Hematopoietic multipotent progenitor cell treated with erythropoietin and hydrocortisone succinate and interleukin-3 and kit ligand, for 8 days (in vitro differentiated cells): ENCODE data around the gene KRTAP2-3.
A peak's percentile ranks its signal among the peaks of the same experiment; 100 is the strongest.
"Not testable (repeated sequence)": the region's sequence is repeated elsewhere in the genome, so short reads cannot be mapped to it uniquely, and the experiment has no call there.

Source experiments
- DNase-seq: peaks from one replicate; pipeline ENCODE4 v3.0.0-alpha.2; 2015

Gene KRTAP2-3

GRCh38 chr17:41065829-41066624 lies 6.1 kb upstream of the KRTAP2-3 start, which contains the start of gene KRTAP2-4:
Gene KRTAP2-4, minus strand, starts transcription at chr17:41065879. Its CDS starts 34 bp downstream, at chr17:41065845.
- DNase-seq = peak; percentile 5

GRCh38 chr17:41065016-41065689 lies 5.2 kb upstream of the KRTAP2-3 start:
- not testable (repeated sequence) for DNase-seq

DNA sequence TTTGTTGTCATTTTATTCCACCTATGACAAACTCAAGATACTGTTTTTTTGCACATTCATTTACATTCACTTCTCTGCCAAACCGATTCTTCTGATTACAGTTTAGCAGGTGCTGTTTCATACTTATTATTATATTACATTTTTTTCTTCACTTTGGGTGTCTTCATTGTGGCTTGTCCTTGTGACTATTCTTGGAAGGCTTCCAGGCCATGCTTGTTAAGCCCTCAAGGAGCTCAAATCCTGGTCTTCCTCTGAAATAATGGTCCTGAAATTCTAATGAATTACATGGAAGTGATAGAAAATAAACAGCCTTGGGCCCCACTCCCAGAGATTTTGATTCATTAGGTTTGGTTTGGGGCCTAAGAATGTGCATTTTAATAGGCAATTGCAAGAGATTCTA lies 4.4 kb upstream of the KRTAP2-3 start:
- DNase-seq = no peak

DNA sequence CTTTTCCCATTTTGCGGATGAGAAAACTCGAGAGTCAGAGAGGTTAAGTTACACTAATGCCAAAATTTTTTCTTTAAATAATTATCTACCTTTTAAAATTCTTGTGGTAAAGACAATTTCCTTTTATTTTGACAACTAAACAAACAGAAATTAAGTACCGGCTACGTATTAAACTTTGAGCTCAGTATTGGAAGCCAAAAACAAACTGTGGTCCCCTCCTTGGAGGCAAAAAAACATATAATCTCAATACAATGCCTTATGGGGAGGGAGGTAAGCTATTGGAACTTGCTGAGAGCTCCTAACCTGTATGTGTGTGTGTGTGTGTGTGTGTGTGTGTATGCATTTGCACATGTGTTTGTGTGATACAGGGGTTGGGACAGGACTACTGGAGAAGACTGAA lies 3.5 kb upstream of the KRTAP2-3 start:
- DNase-seq = no peak

DNA sequence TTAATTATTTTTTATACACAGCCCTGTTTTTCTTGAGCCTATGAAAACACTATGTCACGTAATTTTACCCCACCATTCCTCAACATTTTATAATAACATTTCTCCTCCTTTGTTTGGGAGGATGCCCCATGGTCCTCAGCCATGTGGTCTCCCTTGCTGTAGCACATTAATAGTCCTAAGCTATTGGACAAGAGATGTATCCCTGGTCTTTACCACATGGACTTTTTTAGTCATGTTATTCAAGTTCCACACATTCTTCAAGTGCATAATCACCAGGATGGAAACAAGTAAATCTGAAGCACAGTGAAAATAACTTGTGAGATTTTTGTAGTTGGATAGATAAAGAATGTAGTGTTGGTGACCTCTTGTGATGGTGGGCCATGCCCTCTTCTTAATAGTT lies 2.0 kb upstream of the KRTAP2-3 start:
- no peak for DNase-seq

DNA sequence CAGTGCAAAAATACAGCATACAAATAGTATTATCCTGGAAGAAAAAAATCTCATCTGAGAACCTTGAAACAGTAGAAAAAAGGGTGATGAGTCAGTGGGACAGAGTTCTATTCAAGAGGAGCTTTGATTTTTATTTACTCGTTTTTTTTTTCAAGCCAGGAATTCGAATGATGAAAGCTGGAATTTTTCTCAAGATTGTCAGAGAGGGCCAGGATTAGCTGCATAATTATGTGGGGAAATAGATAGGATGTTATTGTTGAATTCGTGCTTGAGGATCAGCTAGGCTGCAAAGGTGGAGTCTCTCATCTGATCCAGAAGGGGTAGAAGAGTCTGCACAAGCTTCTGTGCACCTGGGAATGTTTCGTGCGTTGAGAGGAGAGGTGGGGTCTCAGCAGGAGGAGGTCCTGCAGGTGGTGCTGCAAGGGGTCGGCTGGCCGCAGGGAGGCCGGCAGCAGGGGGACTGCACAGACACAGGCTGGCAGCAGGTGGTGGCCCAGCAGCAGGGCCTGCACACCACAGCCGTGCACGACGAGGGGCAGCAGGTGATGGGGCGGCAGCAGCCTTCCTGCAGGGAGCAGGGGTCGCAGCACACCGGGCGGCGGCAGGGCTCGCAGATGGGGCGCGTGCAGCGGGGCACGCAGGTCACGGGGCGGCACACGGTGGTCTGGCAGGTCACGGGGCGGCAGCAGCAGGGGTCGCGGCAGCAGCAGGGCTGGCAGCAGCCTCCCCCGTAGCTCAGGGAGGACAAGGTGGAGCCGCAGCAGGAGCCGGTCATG lies 450 bp downstream of the KRTAP2-3 start:
- not testable (repeated sequence) for DNase-seq

DNA sequence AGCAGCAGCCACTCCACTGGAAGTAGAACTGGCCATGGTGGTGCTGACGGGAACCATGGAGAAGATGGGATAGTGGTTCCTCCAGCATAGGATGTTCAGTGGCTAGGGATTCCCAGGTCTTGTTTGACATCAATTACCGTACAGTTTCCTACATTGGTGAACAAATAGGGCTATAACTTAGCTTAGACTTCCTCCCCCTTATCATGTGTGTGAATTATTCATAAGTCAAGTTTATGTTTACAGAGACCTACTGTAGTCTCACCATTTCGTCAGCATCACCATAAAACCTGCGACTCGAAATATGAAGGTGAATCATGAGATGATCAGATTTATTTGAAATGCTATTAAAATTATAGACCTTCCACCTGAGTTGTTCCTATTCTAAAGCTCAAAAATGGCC lies 1.2 kb downstream of the KRTAP2-3 start:
- DNase-seq = no peak

GRCh38 chr17:41057547-41057946 lies 2.4 kb downstream of the KRTAP2-3 start:
- no peak for DNase-seq

DNA sequence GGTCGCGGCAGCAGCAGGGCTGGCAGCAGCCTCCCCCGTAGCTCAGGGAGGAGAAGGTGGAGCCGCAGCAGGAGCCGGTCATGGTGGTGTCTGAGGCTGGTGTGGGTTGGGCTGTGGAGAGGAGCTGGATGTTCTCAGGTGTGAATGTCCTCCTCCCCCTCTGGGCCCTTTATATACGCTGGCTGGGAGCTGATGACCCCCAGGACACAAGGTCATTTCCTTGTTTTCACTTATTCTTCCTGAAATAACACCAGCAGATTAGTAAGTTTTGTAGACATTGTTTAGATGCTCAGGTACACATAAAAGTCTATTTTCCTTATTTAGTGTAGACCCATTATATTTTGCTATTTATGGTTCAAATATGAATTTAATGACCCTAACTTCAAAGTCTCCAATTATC lies 4.8 kb downstream of the KRTAP2-3 start, which contains the start of gene KRTAP2-2:
Gene KRTAP2-2, minus strand, starts transcription at position 101 of the 400 bp plus-strand sequence. Its CDS starts 19 bp downstream, at position 82.
- DNase-seq = not testable (repeated sequence)

GRCh38 chr17:41054556-41054955 lies 5.4 kb downstream of the KRTAP2-3 start:
- not testable (repeated sequence) for DNase-seq

DNA sequence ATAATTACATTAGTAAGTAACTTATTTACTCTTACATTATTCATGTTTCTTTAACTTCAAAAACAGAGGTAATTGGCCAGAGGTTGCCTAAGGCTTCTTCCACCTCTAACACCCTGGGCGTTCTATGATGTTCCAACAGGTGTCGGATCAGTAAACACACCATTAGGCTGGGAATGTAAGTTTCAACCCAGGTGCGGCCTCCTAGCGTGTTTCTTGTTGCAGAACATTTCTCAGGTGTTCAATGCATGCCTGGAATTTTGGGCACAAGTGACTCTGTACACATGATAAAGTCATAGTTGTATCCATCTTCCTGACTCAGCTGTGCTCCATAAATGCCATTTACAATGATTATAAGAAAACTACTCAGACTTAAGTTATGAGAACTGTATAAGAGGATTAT lies 5.9 kb downstream of the KRTAP2-3 start:
- no peak for DNase-seq

- no peak for DNase-seq
Measured at GRCh38 chr17:41052566-41052965, 7.3 kb downstream of the KRTAP2-3 start.

GRCh38 chr17:41049110-41049509 lies 10.8 kb downstream of the KRTAP2-3 start:
- no peak for DNase-seq

- DNase-seq = no peak
Measured at GRCh38 chr17:41048441-41048840, 11.5 kb downstream of the KRTAP2-3 start.

DNA sequence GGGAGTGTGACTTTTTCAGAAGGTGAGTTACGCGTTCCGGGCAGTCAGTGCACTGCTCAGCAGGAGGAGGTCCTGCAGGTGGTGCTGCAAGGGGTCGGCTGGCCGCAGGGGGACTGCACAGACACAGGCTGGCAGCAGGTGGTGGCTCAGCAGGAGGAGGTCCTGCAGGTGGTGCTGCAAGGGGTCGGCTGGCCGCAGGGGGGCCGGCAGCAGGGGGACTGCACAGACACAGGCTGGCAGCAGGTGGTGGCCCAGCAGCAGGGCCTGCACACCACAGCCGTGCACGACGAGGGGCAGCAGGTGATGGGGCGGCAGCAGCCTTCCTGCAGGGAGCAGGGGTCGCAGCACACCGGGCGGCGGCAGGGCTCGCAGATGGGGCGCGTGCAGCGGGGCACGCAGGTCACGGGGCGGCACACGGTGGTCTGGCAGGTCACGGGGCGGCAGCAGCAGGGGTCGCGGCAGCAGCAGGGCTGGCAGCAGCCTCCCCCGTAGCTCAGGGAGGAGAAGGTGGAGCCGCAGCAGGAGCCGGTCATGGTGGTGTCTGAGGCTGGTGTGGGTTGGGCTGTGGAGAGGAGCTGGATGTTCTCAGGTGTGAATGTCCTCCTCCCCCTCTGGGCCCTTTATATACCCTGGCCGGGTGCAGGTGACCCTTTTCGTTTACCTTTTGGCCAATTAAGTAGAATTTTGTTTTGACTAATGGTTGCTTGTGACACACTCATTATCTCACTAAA lies 13.0 kb downstream of the KRTAP2-3 start, which contains the start of gene KRTAP2-1:
Gene KRTAP2-1, minus strand, starts transcription at position 582 of the 731 bp plus-strand sequence. Its CDS starts 49 bp downstream, at position 533.
- not testable (repeated sequence) for DNase-seq

DNA sequence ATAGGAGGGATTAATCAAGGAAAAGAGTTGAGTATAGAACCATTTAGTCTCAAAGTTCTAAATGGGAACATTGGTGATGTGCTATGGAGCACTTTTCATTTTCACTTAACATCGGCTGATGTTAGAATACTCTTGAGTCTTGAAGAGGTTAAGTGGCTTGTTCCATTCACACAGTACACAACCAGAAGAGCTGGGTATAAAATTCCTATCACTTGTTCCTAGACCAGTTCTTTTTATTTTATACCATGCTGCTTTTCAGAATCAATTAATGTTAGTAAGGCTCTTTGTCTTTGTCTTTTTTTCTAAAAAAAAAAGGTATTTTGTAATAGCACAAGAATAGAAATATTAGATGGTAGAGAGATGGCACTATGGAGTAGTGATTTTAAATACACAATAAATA lies 17.0 kb downstream of the KRTAP2-3 start:
- no peak for DNase-seq

- not testable (repeated sequence) for DNase-seq
Measured at GRCh38 chr17:41040783-41041571, 18.9 kb downstream of the KRTAP2-3 start, which contains the start of gene KRTAP1-1. Gene KRTAP1-1, minus strand, starts transcription at chr17:41041450. Its CDS starts 53 bp downstream, at chr17:41041397.

- no peak for DNase-seq
Measured at GRCh38 chr17:41037853-41038350, 22.0 kb downstream of the KRTAP2-3 start.

DNA sequence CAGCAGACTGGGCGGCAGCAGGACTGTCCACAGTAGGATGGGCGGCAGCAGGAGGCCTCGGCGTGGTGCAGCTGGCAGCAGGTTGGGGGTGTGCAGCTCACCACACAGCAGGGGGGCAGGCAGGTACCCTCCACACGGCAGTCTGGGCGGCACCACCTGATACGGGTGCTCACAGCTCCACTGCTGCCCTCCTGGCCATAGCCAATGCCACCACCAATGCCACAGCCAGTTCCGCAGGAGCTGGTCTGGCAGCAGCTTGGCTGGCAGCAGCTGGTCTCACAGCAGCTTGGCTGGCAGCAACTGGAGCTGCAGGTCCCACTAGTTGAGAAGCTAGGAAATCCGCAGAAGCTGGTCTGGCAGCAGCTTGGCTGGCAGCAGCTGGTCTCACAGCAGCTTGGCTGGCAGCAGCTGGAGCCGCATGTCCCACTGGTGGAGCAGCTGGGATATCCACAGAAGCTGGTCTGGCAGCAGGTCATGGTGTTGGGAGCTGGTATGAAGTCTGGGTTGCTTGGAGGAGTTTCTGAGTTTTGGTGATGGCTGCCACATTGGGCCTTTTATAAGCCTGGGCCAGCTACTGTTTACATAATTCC lies 25.5 kb downstream of the KRTAP2-3 start, which contains the start of gene KRTAP1-3:
Gene KRTAP1-3, minus strand, starts transcription at position 529 of the 590 bp plus-strand sequence. Its CDS starts 53 bp downstream, at position 476.
- not testable (repeated sequence) for DNase-seq

GRCh38 chr17:41029633-41030245 lies 30.2 kb downstream of the KRTAP2-3 start, which contains the start of gene KRTAP1-4:
Gene KRTAP1-4, minus strand, starts transcription at chr17:41030195. Its CDS starts 117 bp downstream, at chr17:41030078.
- DNase-seq = no peak
